Karpas-422 (cell line): ENCODE measurements around the gene FOLR2. TPM values are rescaled to one million over a fixed set of nuclear protein-coding genes. Genes with fewer than 3 reads are reported as not detected.
"Not testable (repeated sequence)": the region's sequence is repeated elsewhere in the genome, so short reads cannot be mapped to it uniquely, and the experiment has no call there.

ENCODE experiments used
- DNase-seq: peaks from one replicate; pipeline ENCODE4 v3.0.0-alpha.2; 2015
- H2AFZ ChIP-seq: fragments of 200-600 bp; sonication (generic); 2 replicates; pipeline ENCODE4 v1.6.1; 2014; ENCODE audit warnings: antibody characterized with exemption, low read length, mixed read lengths
- H3K27ac ChIP-seq: fragments of 200-600 bp; sonication (generic); 2 replicates; pipeline ENCODE4 v1.5.1; 2014; ENCODE audit warnings: mild to moderate bottlenecking, low read length, moderate library complexity
- H3K27me3 ChIP-seq: fragments of 200-600 bp; sonication (generic); 2 replicates; pipeline ENCODE4 v1.6.1; 2014; ENCODE audit warnings: low read length, mixed read lengths
- H3K36me3 ChIP-seq: fragments of 200-600 bp; sonication (generic); 2 replicates; pipeline ENCODE4 v1.6.1; 2014; ENCODE audit warnings: low read length, mixed read lengths; ENCODE audit not compliant: insufficient read depth
- H3K4me1 ChIP-seq: fragments of 200-600 bp; sonication (generic); 2 replicates; pipeline ENCODE4 v1.6.1; 2014; ENCODE audit warnings: mild to moderate bottlenecking, low read length, mixed read lengths
- H3K4me2 ChIP-seq: fragments of 200-600 bp; sonication (generic); 2 replicates; pipeline ENCODE4 v1.6.1; 2014; ENCODE audit warnings: low read length, low read depth, mild to moderate bottlenecking; ENCODE audit not compliant: poor library complexity, severe bottlenecking
- H3K4me3 ChIP-seq: fragments of 200-600 bp; sonication (generic); 2 replicates; pipeline ENCODE4 v1.5.1; 2014; ENCODE audit warnings: mild to moderate bottlenecking, antibody characterized with exemption, low read length, mixed read lengths
- H3K79me2 ChIP-seq: fragments of 200-600 bp; sonication (generic); 2 replicates; pipeline ENCODE4 v1.6.1; 2014; ENCODE audit warnings: mild to moderate bottlenecking, low read length, mixed read lengths
- H3K9ac ChIP-seq: fragments of 200-600 bp; sonication (generic); 2 replicates; pipeline ENCODE4 v1.6.0; 2014; ENCODE audit warnings: low read length
- H3K9me2 ChIP-seq: fragments of 200-600 bp; sonication (generic), shearing (Covaris generic); replicated peaks from 2 replicates; pipeline ENCODE4 v1.6.0; 2014; ENCODE audit warnings: mild to moderate bottlenecking, low read length, moderate library complexity; ENCODE audit not compliant: insufficient read depth
- H3K9me3 ChIP-seq: fragments of 300-700, 200-600 bp; sonication (generic); 2 replicates; pipeline ENCODE4 v1.6.1; 2014; ENCODE audit warnings: low read length, mixed read lengths
- H4K20me1 ChIP-seq: fragments of 200-600 bp; sonication (generic); 2 replicates; pipeline ENCODE4 v1.6.1; 2014; ENCODE audit warnings: mild to moderate bottlenecking, antibody characterized with exemption, low read length, low read depth; ENCODE audit not compliant: insufficient read depth
- total RNA-seq: library from RNA; depleted of rRNA; stranded (reverse); fragments of >200 nt; shearing (Covaris generic); gene quantifications from 2 replicates; pipeline ENCODE4 v1.2.3, GENCODE V29; 2014; ENCODE audit warnings: low replicate concordance

FOLR2 gene
- total RNA-seq, 1 experiment from 2014 or later: 16.0 TPM

- no peak overlapping the region for H3K4me3 ChIP-seq
- no peak overlapping the region for H3K9ac ChIP-seq
- H3K27ac ChIP-seq: no peak overlapping the region
- no peaks in the 10 kb centered on the region for H3K27me3 ChIP-seq
- no peak for DNase-seq
- no peak overlapping the region for H3K4me2 ChIP-seq
- no peaks in the 10 kb centered on the region for H3K9me2 ChIP-seq
- no peaks in the 10 kb centered on the region for H3K79me2 ChIP-seq
- no peak overlapping the region for H2AFZ ChIP-seq
- no peaks in the 10 kb centered on the region for H4K20me1 ChIP-seq
- no peaks in the 10 kb centered on the region for H3K4me1 ChIP-seq
- no peaks in the 10 kb centered on the region for H3K36me3 ChIP-seq
- H3K9me3 ChIP-seq: no peaks in the 10 kb centered on the region
Observed at GRCh38 chr11:72179804-72180396, 36.7 kb upstream of the FOLR2 start.

- H3K36me3 ChIP-seq, H3K9me2 ChIP-seq, H3K79me2 ChIP-seq, H3K4me3 ChIP-seq, H2AFZ ChIP-seq, H3K9ac ChIP-seq, H3K4me2 ChIP-seq, H3K27ac ChIP-seq, H4K20me1 ChIP-seq, H3K4me1 ChIP-seq, DNase-seq, H3K27me3 ChIP-seq, H3K9me3 ChIP-seq: not testable (repeated sequence)
Observed at GRCh38 chr11:72180892-72181552, 35.6 kb upstream of the FOLR2 start.

GRCh38 chr11:72181553-72181958 is 35.0 kb upstream of the FOLR2 start:
- H3K27ac ChIP-seq, H3K4me1 ChIP-seq, H2AFZ ChIP-seq, H3K36me3 ChIP-seq, H4K20me1 ChIP-seq, H3K27me3 ChIP-seq, H3K9me3 ChIP-seq, H3K79me2 ChIP-seq, H3K4me2 ChIP-seq, H3K9me2 ChIP-seq, H3K9ac ChIP-seq, H3K4me3 ChIP-seq: not testable (repeated sequence)
- peak; percentile 46 for DNase-seq

GRCh38 chr11:72188267-72188666 is 28.3 kb upstream of the FOLR2 start:
- Histone ChIP-seq H3K4me2 (no peak overlapping the region), H3K4me3 (no peak overlapping the region), H3K9me3 (no peaks in the 10 kb centered on the region), H3K36me3 (no peaks in the 10 kb centered on the region), H3K4me1 (no peaks in the 10 kb centered on the region), H3K79me2 (no peaks in the 10 kb centered on the region), H3K27me3 (no peaks in the 10 kb centered on the region), H3K9ac (no peak overlapping the region), H3K9me2 (no peaks in the 10 kb centered on the region), H2AFZ (no peak overlapping the region), H4K20me1 (no peaks in the 10 kb centered on the region), H3K27ac (no peak overlapping the region)
- no peak for DNase-seq

- no peak overlapping the region for H3K4me3 ChIP-seq
- no peak overlapping the region for H3K27ac ChIP-seq
- H4K20me1 ChIP-seq: no peaks in the 10 kb centered on the region
- H2AFZ ChIP-seq: no peak overlapping the region
- H3K36me3 ChIP-seq: no peaks in the 10 kb centered on the region
- no peaks in the 10 kb centered on the region for H3K9me3 ChIP-seq
- no peaks in the 10 kb centered on the region for H3K79me2 ChIP-seq
- H3K9ac ChIP-seq: no peak overlapping the region
- no peak for DNase-seq
- no peaks in the 10 kb centered on the region for H3K9me2 ChIP-seq
- H3K4me2 ChIP-seq: no peak overlapping the region
- H3K27me3 ChIP-seq: no peaks in the 10 kb centered on the region
- no peaks in the 10 kb centered on the region for H3K4me1 ChIP-seq
Observed at GRCh38 chr11:72189455-72190250, 26.9 kb upstream of the FOLR2 start.

- no peak for DNase-seq
- Histone ChIP-seq H3K4me1 (no peaks in the 10 kb centered on the region), H3K9me3 (no peaks in the 10 kb centered on the region), H3K79me2 (no peaks in the 10 kb centered on the region), H3K4me3 (no peak overlapping the region), H4K20me1 (no peaks in the 10 kb centered on the region), H3K9ac (no peak overlapping the region), H3K27me3 (no peaks in the 10 kb centered on the region), H3K4me2 (no peak overlapping the region), H2AFZ (no peak overlapping the region), H3K9me2 (no peaks in the 10 kb centered on the region), H3K36me3 (no peaks in the 10 kb centered on the region), H3K27ac (no peak overlapping the region)
Observed at GRCh38 chr11:72190631-72191071, 25.9 kb upstream of the FOLR2 start.

- DNase-seq: no peak
- Histone ChIP-seq H3K27me3 (no peaks in the 10 kb centered on the region), H3K9ac (no peak within 1 kb of the TSS), H3K4me2 (no peak within 1 kb of the TSS), H3K36me3 (no peaks in the 10 kb centered on the region), H2AFZ (no peak within 1 kb of the TSS), H4K20me1 (no peaks in the 10 kb centered on the region), H3K79me2 (no peaks in the 10 kb centered on the region), H3K4me1 (no peaks in the 10 kb centered on the region), H3K9me2 (no peaks in the 10 kb centered on the region), H3K9me3 (no peaks in the 10 kb centered on the region), H3K27ac (no peak within 1 kb of the TSS), H3K4me3 (no peak within 1 kb of the TSS)
Observed at GRCh38 chr11:72191961-72192381, 24.6 kb upstream of the FOLR2 start, which contains the start of gene FOLR1. Gene FOLR1, plus strand, starts transcription at chr11:72192140. Its CDS starts 34 bp downstream, at chr11:72192174.

- no peaks in the 10 kb centered on the region for H3K36me3 ChIP-seq
- no peaks in the 10 kb centered on the region for H3K27me3 ChIP-seq
- DNase-seq: no peak
- no peak overlapping the region for H3K4me3 ChIP-seq
- no peaks in the 10 kb centered on the region for H3K9me3 ChIP-seq
- H4K20me1 ChIP-seq: no peaks in the 10 kb centered on the region
- H2AFZ ChIP-seq: no peak overlapping the region
- H3K4me2 ChIP-seq: no peak overlapping the region
- no peaks in the 10 kb centered on the region for H3K4me1 ChIP-seq
- H3K79me2 ChIP-seq: no peaks in the 10 kb centered on the region
- H3K9me2 ChIP-seq: no peaks in the 10 kb centered on the region
- H3K9ac ChIP-seq: no peak overlapping the region
- no peak overlapping the region for H3K27ac ChIP-seq
Observed at GRCh38 chr11:72195518-72196270, 20.9 kb upstream of the FOLR2 start.
